Right kidney (tissue), 1 donor: ENCODE results near the gene CLC.
"Not testable (repeated sequence)": the region's sequence is repeated elsewhere in the genome, so short reads cannot be mapped to it uniquely, and the experiment has no call there.

Source experiments
- DNase-seq: peaks from one replicate; pipeline ENCODE4 v3.0.0-alpha.2; 2016

CLC gene

GRCh38 chr19:39729594-39729993 lies 8.2 kb downstream of the CLC start:
- DNase-seq: no peak

GRCh38 chr19:39728040-39728439 lies 9.8 kb downstream of the CLC start:
- no peak for DNase-seq

GRCh38 chr19:39727070-39727800 lies 10.6 kb downstream of the CLC start:
- DNase-seq: no peak

GRCh38 chr19:39725995-39726394 lies 11.8 kb downstream of the CLC start:
- DNase-seq: no peak

- not testable (repeated sequence) for DNase-seq
These were observed 17.7 kb downstream of the CLC start for GRCh38 chr19:39720144-39720543.

- no peak for DNase-seq
These were observed 27.4 kb downstream of the CLC start for GRCh38 chr19:39710333-39710890.

- DNase-seq: no peak
These were observed 28.6 kb downstream of the CLC start for GRCh38 chr19:39709026-39709872.

- DNase-seq: no peak
These were observed 29.2 kb downstream of the CLC start for GRCh38 chr19:39708594-39708993.

GRCh38 chr19:39705578-39706188 lies 32.1 kb downstream of the CLC start:
- no peak for DNase-seq

- DNase-seq: no peak
These were observed 33.4 kb downstream of the CLC start, which contains the start of gene LGALS14 for GRCh38 chr19:39704181-39705044. LGALS14 (plus strand) TSS chr19:39704481; CDS start chr19:39704529, 48 bp downstream.

- no peak for DNase-seq
These were observed 36.5 kb downstream of the CLC start for GRCh38 chr19:39701291-39701690.

- DNase-seq: no peak
These were observed 39.3 kb downstream of the CLC start for GRCh38 chr19:39698535-39698934.

- DNase-seq: no peak
These were observed 41.4 kb downstream of the CLC start for GRCh38 chr19:39696387-39696786.

- no peak for DNase-seq
These were observed 42.1 kb downstream of the CLC start for GRCh38 chr19:39695759-39696158.

- DNase-seq: no peak
These were observed 45.0 kb downstream of the CLC start for GRCh38 chr19:39692822-39693221.

GRCh38 chr19:39692166-39692565 lies 45.7 kb downstream of the CLC start:
- no peak for DNase-seq

GRCh38 chr19:39688637-39689036 lies 49.2 kb downstream of the CLC start:
- not testable (repeated sequence) for DNase-seq

GRCh38 chr19:39686739-39687138 lies 51.1 kb downstream of the CLC start:
- no peak for DNase-seq

- no peak for DNase-seq
These were observed 53.6 kb downstream of the CLC start for GRCh38 chr19:39684267-39684666.

GRCh38 chr19:39681416-39681815 lies 56.4 kb downstream of the CLC start:
- DNase-seq: no peak
